Measurements from ENCODE around the gene CACNA1D.

CACNA1D gene

DNA sequence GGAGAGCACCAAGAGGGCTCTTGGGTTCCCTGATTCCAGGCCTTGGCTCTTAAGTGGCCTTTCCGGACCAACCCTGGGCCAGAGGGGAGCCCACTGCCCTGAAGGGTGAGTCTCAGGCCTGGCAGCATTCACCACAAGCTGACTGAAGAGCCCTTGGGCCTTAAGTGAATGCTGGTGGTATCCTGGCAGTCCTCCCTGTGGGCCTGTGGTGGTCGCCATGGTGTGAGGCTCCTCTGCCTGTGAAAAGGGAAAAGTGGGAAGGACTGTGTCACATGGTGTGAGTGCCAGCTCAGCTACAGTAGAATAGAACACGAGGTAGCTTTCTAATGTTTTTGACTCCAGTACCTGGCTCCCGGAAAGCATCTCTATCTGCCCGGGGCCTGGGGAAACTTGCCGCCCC, 336.5 kb downstream of the CACNA1D start:
- H3K36me3 ChIP-seq (ENCODE audit: control insufficient read depth in 2 of 2, insufficient read depth in 2 of 2, low read length in 2 of 2) = no peaks in the 10 kb centered on the region
- H3K9me3 ChIP-seq (ENCODE audit: control insufficient read depth in 2 of 2, low read length in 2 of 2) = no peaks in the 10 kb centered on the region
- no peak overlapping the region for H3K9ac ChIP-seq (ENCODE audit: low read depth in 1 of 2, low read length in 2 of 2)
- no peak overlapping the region for H3K4me3 ChIP-seq (ENCODE audit: low read length in 2 of 2)
- H3K27ac ChIP-seq (ENCODE audit: low read depth in 2 of 2, low read length in 2 of 2) = no peak overlapping the region
- peaks cover 5 to 9% of the 10 kb centered on the region in 2 donors for H3K4me1 ChIP-seq (ENCODE audit: control insufficient read depth in 2 of 2, insufficient read depth in 2 of 2, low read length in 2 of 2)
- H3K27me3 ChIP-seq (ENCODE audit: control insufficient read depth in 2 of 2, insufficient read depth in 2 of 2, low read length in 2 of 2) = no peaks in the 10 kb centered on the region

DNA sequence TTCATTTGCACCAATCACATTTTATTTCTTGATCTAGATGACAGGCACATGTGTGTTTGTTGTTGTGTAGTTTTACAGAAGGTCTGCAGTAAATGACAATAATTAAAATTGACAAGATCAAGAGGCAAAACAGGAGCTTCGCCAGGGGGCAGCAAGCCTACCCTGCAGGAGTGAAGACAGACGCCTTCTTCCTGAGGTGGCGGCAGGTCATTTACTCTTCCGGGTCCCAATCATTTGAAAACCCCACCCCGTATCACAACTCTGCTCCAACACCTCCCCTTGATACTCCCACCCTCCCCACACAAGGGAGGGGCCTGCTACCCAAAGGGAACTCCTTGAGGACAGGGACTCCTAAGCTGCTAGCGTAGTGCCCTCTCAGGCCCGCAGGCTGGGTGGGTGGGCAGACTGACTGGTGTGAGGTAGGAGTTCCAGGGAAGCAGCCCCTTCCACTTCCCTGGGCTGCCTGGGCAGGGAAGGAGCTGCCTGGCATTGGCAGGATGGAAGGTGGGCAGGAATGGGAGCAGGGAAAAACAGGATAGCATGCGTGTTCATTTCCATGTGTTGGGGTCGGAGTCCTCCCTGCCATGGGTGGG, 338.7 kb downstream of the CACNA1D start:
- H3K27ac ChIP-seq (ENCODE audit: low read depth in 2 of 2, low read length in 2 of 2) = no peak overlapping the region
- H3K4me3 ChIP-seq (ENCODE audit: low read length in 2 of 2) = no peak overlapping the region
- peaks cover 0 to 2% of the 10 kb centered on the region in 2 donors for H3K36me3 ChIP-seq (ENCODE audit: control insufficient read depth in 2 of 2, insufficient read depth in 2 of 2, low read length in 2 of 2)
- H3K4me1 ChIP-seq (ENCODE audit: control insufficient read depth in 2 of 2, insufficient read depth in 2 of 2, low read length in 2 of 2) = peaks cover 5 to 9% of the 10 kb centered on the region in 2 donors
- no peak overlapping the region for H3K9ac ChIP-seq (ENCODE audit: low read depth in 1 of 2, low read length in 2 of 2)
- no peaks in the 10 kb centered on the region for H3K9me3 ChIP-seq (ENCODE audit: control insufficient read depth in 2 of 2, low read length in 2 of 2)
- no peaks in the 10 kb centered on the region for H3K27me3 ChIP-seq (ENCODE audit: control insufficient read depth in 2 of 2, insufficient read depth in 2 of 2, low read length in 2 of 2)

DNA sequence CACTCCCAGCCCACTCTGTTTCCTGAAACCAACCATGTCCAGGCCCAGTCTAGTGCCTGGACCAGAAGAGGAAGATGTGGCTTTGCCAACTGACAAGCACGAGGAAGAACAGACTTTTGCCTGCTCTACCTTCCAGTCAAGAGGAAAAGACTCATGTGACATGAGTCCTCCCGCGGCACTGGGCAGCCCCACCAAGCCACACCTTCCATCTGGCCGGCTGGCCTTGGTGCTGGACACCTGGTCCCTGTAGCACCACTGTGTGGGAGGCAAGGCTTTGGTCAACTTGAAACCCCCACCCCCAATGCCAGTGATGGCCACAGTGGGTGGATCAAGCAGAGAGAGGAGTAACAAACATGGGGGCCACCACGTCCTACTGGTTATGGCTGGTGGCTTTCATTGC, 339.3 kb downstream of the CACNA1D start:
- Histone ChIP-seq H3K9me3 (ENCODE audit: control insufficient read depth in 2 of 2, low read length in 2 of 2) (no peaks in the 10 kb centered on the region), H3K27me3 (ENCODE audit: control insufficient read depth in 2 of 2, insufficient read depth in 2 of 2, low read length in 2 of 2) (no peaks in the 10 kb centered on the region), H3K9ac (ENCODE audit: low read depth in 1 of 2, low read length in 2 of 2) (no peak overlapping the region), H3K4me3 (ENCODE audit: low read length in 2 of 2) (no peak overlapping the region), H3K36me3 (ENCODE audit: control insufficient read depth in 2 of 2, insufficient read depth in 2 of 2, low read length in 2 of 2) (peaks cover 0 to 2% of the 10 kb centered on the region in 2 donors), H3K4me1 (ENCODE audit: control insufficient read depth in 2 of 2, insufficient read depth in 2 of 2, low read length in 2 of 2) (peaks cover 5 to 9% of the 10 kb centered on the region in 2 donors), H3K27ac (ENCODE audit: low read depth in 2 of 2, low read length in 2 of 2) (no peak overlapping the region)

DNA sequence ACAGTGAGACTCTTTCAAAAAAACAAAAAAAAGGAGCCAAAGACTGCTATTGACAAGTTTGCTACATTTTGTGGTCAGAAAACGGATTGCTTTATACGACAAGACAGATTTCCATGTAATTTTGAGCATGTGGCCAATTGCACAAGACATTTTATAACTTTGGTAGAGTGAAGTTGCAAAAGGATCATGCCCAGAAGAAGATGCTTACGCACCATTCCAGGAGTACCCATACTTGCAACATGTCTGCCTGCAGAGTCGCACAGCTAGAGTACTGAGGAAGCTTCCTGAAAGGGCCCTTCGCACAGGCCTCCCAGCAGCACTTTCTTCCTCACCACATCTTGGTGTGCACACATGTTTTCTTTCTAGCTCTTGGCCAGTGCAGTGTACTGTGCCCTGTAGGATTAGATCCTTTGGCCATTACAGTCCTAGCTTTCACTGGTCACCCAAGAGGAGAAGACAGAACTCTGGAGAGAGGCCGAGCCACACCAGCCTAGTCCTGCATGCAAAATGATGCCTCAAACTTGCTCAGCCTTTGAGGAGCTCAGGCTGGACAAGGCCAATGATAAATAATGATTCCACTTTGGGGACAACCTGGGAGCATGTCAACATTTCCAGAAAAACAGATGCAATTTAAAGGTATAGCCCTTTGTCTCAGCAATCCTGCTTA, 340.2 kb downstream of the CACNA1D start:
- Histone ChIP-seq H3K9ac (ENCODE audit: low read depth in 1 of 2, low read length in 2 of 2) (no peak overlapping the region), H3K36me3 (ENCODE audit: control insufficient read depth in 2 of 2, insufficient read depth in 2 of 2, low read length in 2 of 2) (peaks cover 0 to 8% of the 10 kb centered on the region in 2 donors), H3K27me3 (ENCODE audit: control insufficient read depth in 2 of 2, insufficient read depth in 2 of 2, low read length in 2 of 2) (no peaks in the 10 kb centered on the region), H3K9me3 (ENCODE audit: control insufficient read depth in 2 of 2, low read length in 2 of 2) (no peaks in the 10 kb centered on the region), H3K27ac (ENCODE audit: low read depth in 2 of 2, low read length in 2 of 2) (no peak overlapping the region), H3K4me3 (ENCODE audit: low read length in 2 of 2) (no peak overlapping the region), H3K4me1 (ENCODE audit: control insufficient read depth in 2 of 2, insufficient read depth in 2 of 2, low read length in 2 of 2) (peaks cover 0 to 2% of the 10 kb centered on the region in 2 donors)

DNA sequence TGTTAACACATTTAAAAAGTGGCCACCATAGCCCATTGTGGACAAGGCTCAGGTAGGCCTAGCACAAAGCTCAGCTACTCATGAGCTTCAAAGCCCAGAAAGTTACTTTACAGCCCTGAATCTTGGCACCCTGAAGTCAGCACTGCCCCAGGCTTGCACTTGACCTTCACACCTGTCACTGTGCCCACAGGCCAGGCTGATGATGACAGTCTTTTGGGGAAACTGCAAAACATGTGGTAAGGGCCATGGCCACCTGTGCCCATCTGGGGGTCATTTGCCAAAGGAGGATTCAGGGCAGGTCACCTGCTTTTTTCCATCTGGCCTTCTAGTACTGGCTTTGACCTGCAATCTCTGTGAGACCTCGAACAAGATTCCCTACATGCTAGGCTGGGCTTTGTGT, 340.8 kb downstream of the CACNA1D start:
- Histone ChIP-seq H3K4me3 (ENCODE audit: low read length in 2 of 2) (no peak overlapping the region), H3K27me3 (ENCODE audit: control insufficient read depth in 2 of 2, insufficient read depth in 2 of 2, low read length in 2 of 2) (no peaks in the 10 kb centered on the region), H3K4me1 (ENCODE audit: control insufficient read depth in 2 of 2, insufficient read depth in 2 of 2, low read length in 2 of 2) (no peaks in the 10 kb centered on the region), H3K9ac (ENCODE audit: low read depth in 1 of 2, low read length in 2 of 2) (no peak overlapping the region), H3K27ac (ENCODE audit: low read depth in 2 of 2, low read length in 2 of 2) (no peak overlapping the region), H3K36me3 (ENCODE audit: control insufficient read depth in 2 of 2, insufficient read depth in 2 of 2, low read length in 2 of 2) (peaks cover 0 to 10% of the 10 kb centered on the region in 2 donors), H3K9me3 (ENCODE audit: control insufficient read depth in 2 of 2, low read length in 2 of 2) (no peaks in the 10 kb centered on the region)

DNA sequence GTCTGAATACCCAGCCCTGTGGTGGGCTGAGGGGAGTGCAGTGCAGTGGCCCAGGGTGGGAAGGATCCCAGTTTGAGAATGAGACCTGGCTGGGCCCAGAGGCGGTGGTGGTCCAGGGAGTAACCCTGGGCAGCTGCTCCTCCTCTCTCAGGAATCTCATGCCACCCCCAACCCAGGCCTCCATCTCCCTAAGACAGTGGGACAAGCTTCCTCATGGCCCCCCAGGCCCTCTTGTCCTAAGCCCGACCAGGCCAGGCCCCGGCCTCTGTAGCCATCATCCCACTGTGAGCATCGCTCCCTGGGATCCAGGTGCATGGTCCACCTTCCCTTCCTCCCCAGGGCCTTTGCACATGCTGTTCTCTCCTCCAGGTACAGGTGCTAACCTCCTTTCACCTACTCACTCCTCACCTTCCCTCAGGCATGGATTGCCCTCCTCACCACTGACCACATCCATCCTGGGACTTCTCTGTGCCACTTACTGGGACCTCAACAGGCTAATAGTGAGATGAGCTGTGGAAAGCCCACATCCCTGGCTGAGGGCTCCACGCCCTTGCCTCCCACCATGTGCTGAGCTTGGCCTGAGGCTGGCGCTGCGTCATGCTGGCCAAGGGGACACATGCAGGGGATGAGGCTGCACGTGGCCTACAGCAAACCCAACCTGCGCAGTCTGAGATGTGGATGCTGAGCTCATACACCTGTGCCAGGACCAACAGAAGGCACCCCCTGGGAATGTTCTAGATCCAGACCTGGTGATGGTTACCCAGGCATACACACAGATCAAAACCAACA, 341.9 kb downstream of the CACNA1D start:
- H3K9me3 ChIP-seq (ENCODE audit: control insufficient read depth in 2 of 2, low read length in 2 of 2) = no peaks in the 10 kb centered on the region
- H3K4me3 ChIP-seq (ENCODE audit: low read length in 2 of 2) = no peak overlapping the region
- H3K27ac ChIP-seq (ENCODE audit: low read depth in 2 of 2, low read length in 2 of 2) = no peak overlapping the region
- peaks cover 0 to 2% of the 10 kb centered on the region in 2 donors for H3K4me1 ChIP-seq (ENCODE audit: control insufficient read depth in 2 of 2, insufficient read depth in 2 of 2, low read length in 2 of 2)
- H3K27me3 ChIP-seq (ENCODE audit: control insufficient read depth in 2 of 2, insufficient read depth in 2 of 2, low read length in 2 of 2) = no peaks in the 10 kb centered on the region
- H3K9ac ChIP-seq (ENCODE audit: low read depth in 1 of 2, low read length in 2 of 2) = no peak overlapping the region
- H3K36me3 ChIP-seq (ENCODE audit: control insufficient read depth in 2 of 2, insufficient read depth in 2 of 2, low read length in 2 of 2) = peaks cover 0 to 10% of the 10 kb centered on the region in 2 donors

DNA sequence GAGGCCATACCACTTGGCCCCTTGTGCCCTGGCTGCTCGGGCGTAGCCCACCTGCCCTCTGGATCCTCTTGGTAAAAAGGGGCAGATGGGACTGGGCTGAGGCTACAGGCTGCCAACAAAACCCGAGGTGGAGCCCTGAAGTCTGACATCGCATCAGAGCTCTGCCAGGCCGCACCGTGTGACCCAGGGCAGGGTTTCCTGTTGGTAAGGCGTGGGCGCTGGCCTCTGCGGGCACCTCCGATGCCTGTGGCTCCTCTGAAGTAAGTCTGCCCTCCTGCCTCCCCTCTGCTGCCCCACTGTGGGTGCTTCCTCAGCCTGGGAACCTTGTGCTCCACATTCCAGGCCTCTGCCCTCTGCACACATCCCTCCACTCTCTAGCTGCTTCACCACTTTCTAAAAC, 342.9 kb downstream of the CACNA1D start:
- Histone ChIP-seq H3K36me3 (ENCODE audit: control insufficient read depth in 2 of 2, insufficient read depth in 2 of 2, low read length in 2 of 2) (peaks cover 0 to 10% of the 10 kb centered on the region in 2 donors), H3K27ac (ENCODE audit: low read depth in 2 of 2, low read length in 2 of 2) (no peak overlapping the region)

DNA sequence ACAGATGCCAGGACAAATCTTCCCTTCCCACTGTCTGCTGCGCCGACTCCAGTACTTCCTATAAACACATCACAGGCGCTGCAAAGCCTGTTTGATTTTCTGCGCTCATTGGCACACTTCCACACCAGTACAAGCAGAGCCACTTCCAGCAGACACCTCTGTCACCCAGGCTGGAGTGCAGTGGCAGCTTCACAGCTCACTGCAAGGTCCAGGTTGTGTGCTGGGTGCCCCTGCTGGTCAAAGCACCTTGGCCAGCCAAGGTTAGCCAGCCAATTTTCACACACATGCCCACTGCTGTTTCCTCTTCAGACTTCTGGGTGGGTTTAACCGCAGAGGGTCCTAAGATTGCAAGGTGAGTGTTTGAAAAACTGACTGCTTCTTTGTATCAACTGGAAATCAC, 346.9 kb downstream of the CACNA1D start:
- Histone ChIP-seq H3K4me3 (ENCODE audit: low read length in 2 of 2) (no peak overlapping the region), H3K27me3 (ENCODE audit: control insufficient read depth in 2 of 2, insufficient read depth in 2 of 2, low read length in 2 of 2) (no peaks in the 10 kb centered on the region), H3K9me3 (ENCODE audit: control insufficient read depth in 2 of 2, low read length in 2 of 2) (no peaks in the 10 kb centered on the region), H3K36me3 (ENCODE audit: control insufficient read depth in 2 of 2, insufficient read depth in 2 of 2, low read length in 2 of 2) (peaks cover 0 to 10% of the 10 kb centered on the region in 2 donors), H3K4me1 (ENCODE audit: control insufficient read depth in 2 of 2, insufficient read depth in 2 of 2, low read length in 2 of 2) (peaks cover 25 to 37% of the 10 kb centered on the region in 2 donors), H3K27ac (ENCODE audit: low read depth in 2 of 2, low read length in 2 of 2) (peak overlapping the region; percentile 34 to 68), H3K9ac (ENCODE audit: low read depth in 1 of 2, low read length in 2 of 2) (peak overlapping the region in 1 of 2 donors; percentile 34)

More for the DNA sequence above, 342.9 kb downstream of the CACNA1D start:
- no peak overlapping the region for H3K4me3 ChIP-seq (ENCODE audit: low read length in 2 of 2)
- H3K9ac ChIP-seq (ENCODE audit: low read depth in 1 of 2, low read length in 2 of 2) = no peak overlapping the region
- peaks cover under 1 to 8% of the 10 kb centered on the region in 2 donors for H3K4me1 ChIP-seq (ENCODE audit: control insufficient read depth in 2 of 2, insufficient read depth in 2 of 2, low read length in 2 of 2)
- no peaks in the 10 kb centered on the region for H3K9me3 ChIP-seq (ENCODE audit: control insufficient read depth in 2 of 2, low read length in 2 of 2)
- no peaks in the 10 kb centered on the region for H3K27me3 ChIP-seq (ENCODE audit: control insufficient read depth in 2 of 2, insufficient read depth in 2 of 2, low read length in 2 of 2)

DNA sequence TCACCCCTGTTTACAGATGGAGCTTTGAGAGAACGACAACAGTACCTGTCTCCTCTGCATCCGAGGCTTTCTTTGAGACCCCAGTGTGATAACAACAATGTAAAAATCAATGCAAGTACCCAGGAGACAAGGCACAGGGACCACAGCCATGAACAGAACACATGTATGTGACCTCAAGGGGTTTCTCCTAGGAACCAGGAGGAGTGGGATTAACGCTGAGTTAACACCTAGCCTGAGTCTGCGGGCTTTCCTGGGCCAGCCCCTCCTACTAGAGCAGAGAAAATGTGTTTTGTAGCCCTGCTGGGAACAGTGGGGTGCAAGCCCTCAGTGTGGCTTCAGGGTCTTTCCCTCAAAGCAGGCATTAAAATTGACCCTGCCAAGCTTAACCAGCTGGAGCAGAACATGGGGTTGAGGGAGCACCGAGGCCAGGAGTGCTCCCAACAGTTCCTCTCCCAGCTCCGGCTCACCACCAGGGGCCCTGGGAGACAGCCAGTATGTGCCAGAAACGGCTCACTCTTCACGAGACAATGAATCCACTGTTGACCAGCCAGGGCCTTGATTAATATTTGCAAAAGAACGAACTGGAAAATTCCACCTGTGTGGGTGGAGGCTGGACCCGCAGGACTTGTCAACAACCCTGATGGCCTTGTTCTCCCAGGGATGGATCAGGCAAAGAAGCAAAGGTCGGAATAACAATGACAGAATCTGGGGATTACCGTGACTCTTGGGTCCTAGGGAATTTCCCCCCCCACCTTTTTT, 348.2 kb downstream of the CACNA1D start:
- Histone ChIP-seq H3K9ac (ENCODE audit: low read depth in 1 of 2, low read length in 2 of 2) (peak overlapping the region; percentile 32 to 50), H3K4me1 (ENCODE audit: control insufficient read depth in 2 of 2, insufficient read depth in 2 of 2, low read length in 2 of 2) (peaks cover 30 to 41% of the 10 kb centered on the region in 2 donors), H3K27ac (ENCODE audit: low read depth in 2 of 2, low read length in 2 of 2) (peak overlapping the region; percentile 79 to 92), H3K36me3 (ENCODE audit: control insufficient read depth in 2 of 2, insufficient read depth in 2 of 2, low read length in 2 of 2) (peaks cover 0 to 8% of the 10 kb centered on the region in 2 donors), H3K9me3 (ENCODE audit: control insufficient read depth in 2 of 2, low read length in 2 of 2) (no peaks in the 10 kb centered on the region), H3K4me3 (ENCODE audit: low read length in 2 of 2) (peak overlapping the region in 1 of 2 donors; percentile 7), H3K27me3 (ENCODE audit: control insufficient read depth in 2 of 2, insufficient read depth in 2 of 2, low read length in 2 of 2) (peaks cover 0 to 3% of the 10 kb centered on the region in 2 donors)
